GM10248 (cell line): Measurements from ENCODE around the gene ELOVL3.
A peak's percentile ranks its signal among the peaks of the same experiment; 100 is the strongest.

ENCODE experiments used
- CTCF ChIA-PET: fragments of 300-600 bp; sonication (Branson Sonifier 250); formaldehyde crosslinking; extraction: SDS; loops from one replicate; lab custom pipeline; 2021; ENCODE audit warnings: antibody characterized with exemption; lab: Yijun Ruan, JAX
- POLR2A ChIA-PET: fragments of 350-650 bp; sonication (Branson Sonifier 250); formaldehyde crosslinking; extraction: SDS; loops from one replicate; lab custom pipeline; 2020; ENCODE audit warnings: antibody characterized with exemption; lab: Yijun Ruan, JAX
- DNase-seq: peaks from one replicate; pipeline ENCODE4 v3.0.0; 2012; ENCODE audit errors: extremely low spot score
- CTCF ChIP-seq: IDR thresholded peaks from 2 replicates; pipeline ENCODE4 v1.5.1; 2012; ENCODE audit warnings: mild to moderate bottlenecking, low read depth; ENCODE audit errors: extremely low read depth, missing control alignments, control extremely low read depth

Gene ELOVL3

GRCh38 chr10:102226542-102226870, 407 bp downstream of the ELOVL3 start:
- no peak for DNase-seq
- ChIA-PET POLR2A (interaction anchor here (0.5 kb wide), 1 partner anchor 128 kb away, joined by 3 read pairs; no protein-coding TSS in a partner anchor), CTCF (interaction anchor here (1.0 to 19.9 kb wide), 16 partner anchors 9 to 357 kb away, joined by 3 to 566 read pairs (median 4); partner anchors contain the start of genes NFKB2 and PITX3)
- TF ChIP-seq CTCF: no peak

GRCh38 chr10:102227050-102227449, 951 bp downstream of the ELOVL3 start:
- ChIA-PET CTCF (interaction anchor here (0.9 to 19.9 kb wide), 16 partner anchors 8 to 357 kb away, joined by 3 to 566 read pairs (median 4); partner anchors contain the start of genes NFKB2 and PITX3), POLR2A (interaction anchor here (0.5 to 0.6 kb wide), 2 partner anchors 127 to 254 kb away, joined by 3 to 5 read pairs; no protein-coding TSS in a partner anchor)
- no peak for DNase-seq
- no peak for TF ChIP-seq CTCF

GRCh38 chr10:102229810-102230263, 3.7 kb downstream of the ELOVL3 start:
- peak; percentile 98 for TF ChIP-seq CTCF
- POLR2A ChIA-PET: interaction anchor here (0.5 kb wide), 1 partner anchor 121 kb away, joined by 5 read pairs; no protein-coding TSS in a partner anchor
- DNase-seq: peak; percentile 86
- CTCF ChIA-PET: interaction anchor here (0.6 to 19.9 kb wide), 81 partner anchors 10 to 406 kb away, joined by 3 to 566 read pairs (median 6); partner anchors contain the start of genes C10orf95, CUEDC2, FBXL15 and GBF1

- ChIA-PET CTCF (interaction anchor here (0.6 to 19.9 kb wide), 74 partner anchors 9 to 406 kb away, joined by 3 to 566 read pairs (median 7); partner anchors contain the start of genes C10orf95, CUEDC2, FBXL15 and GBF1), POLR2A (interaction anchor here (0.5 to 0.7 kb wide), 2 partner anchors 120 to 122 kb away, joined by 3 to 5 read pairs; no protein-coding TSS in a partner anchor)
- peak; percentile 42 for DNase-seq
- TF ChIP-seq CTCF: no peak
Observed at GRCh38 chr10:102230264-102230860, 4.3 kb downstream of the ELOVL3 start.

- ChIA-PET POLR2A (interaction anchor here (0.7 kb wide), 1 partner anchor 121 kb away, joined by 3 read pairs; no protein-coding TSS in a partner anchor), CTCF (interaction anchor here (0.6 to 19.9 kb wide), 63 partner anchors 8 to 405 kb away, joined by 3 to 566 read pairs (median 7); partner anchors contain the start of genes C10orf95, CUEDC2, FBXL15 and GBF1)
- TF ChIP-seq CTCF: peak; percentile 48
- DNase-seq: peak; percentile 58
Observed at GRCh38 chr10:102230861-102231356, 4.8 kb downstream of the ELOVL3 start.
